ENCODE results near the gene CUL2.

Gene CUL2

DNA sequence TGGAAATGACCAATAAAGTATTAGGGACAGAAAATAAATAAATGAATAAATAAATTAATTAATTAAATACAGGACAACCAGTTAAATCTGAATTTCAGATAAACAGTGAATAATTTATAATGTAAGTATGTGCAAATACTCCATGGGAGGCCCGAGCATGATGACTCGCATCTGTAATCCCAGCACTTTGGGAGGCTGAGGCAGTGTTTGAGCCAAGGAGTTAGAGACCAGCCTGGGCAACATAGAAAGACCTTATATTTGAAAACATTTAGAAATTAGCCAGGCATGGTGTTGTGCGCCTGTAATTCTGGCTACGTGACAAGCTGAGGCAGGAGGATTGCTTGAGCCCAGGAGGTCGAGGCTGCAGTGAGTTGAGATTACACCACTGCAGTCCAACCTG lies 123.7 kb downstream of the CUL2 start:
- Histone ChIP-seq H3K4me1 (ENCODE audit: control insufficient read depth, insufficient read depth, low read length) (no peaks in the 10 kb centered on the region), H3K9ac (ENCODE audit: low read depth, low read length) (no peak overlapping the region), H3K27me3 (ENCODE audit: control insufficient read depth, insufficient read depth, low read length) (no peaks in the 10 kb centered on the region), H3K9me3 (ENCODE audit: control insufficient read depth, insufficient read depth, low read length) (no peaks in the 10 kb centered on the region), H3K27ac (ENCODE audit: low read depth, low read length) (no peak overlapping the region), H3K4me3 (ENCODE audit: low read depth, low read length) (no peak overlapping the region), H3K36me3 (ENCODE audit: control insufficient read depth, insufficient read depth, low read length) (no peaks in the 10 kb centered on the region)

DNA sequence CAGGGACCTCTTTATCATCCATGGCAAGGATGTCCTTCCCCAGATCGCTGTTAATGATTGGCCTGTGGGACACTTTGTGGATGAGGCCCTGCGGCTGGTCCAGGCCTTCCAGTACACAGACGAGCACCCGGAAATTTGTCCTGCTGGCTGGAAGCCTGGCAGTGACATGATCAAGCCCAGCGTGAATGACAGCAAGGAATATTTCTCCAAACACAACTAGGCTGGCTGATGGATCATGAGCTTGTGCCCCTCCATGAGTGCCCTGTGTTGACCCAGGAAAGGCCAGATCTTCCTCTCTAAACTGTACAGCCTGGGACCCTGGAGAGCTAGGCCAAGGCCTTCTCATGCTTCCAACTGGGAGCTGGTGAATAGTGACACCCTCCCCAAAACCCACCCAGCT lies 124.1 kb downstream of the CUL2 start:
- no peaks in the 10 kb centered on the region for H3K4me1 ChIP-seq (ENCODE audit: control insufficient read depth, insufficient read depth, low read length)
- no peaks in the 10 kb centered on the region for H3K36me3 ChIP-seq (ENCODE audit: control insufficient read depth, insufficient read depth, low read length)
- no peaks in the 10 kb centered on the region for H3K9me3 ChIP-seq (ENCODE audit: control insufficient read depth, insufficient read depth, low read length)
- no peak overlapping the region for H3K9ac ChIP-seq (ENCODE audit: low read depth, low read length)
- H3K27me3 ChIP-seq (ENCODE audit: control insufficient read depth, insufficient read depth, low read length), result no peaks in the 10 kb centered on the region
- no peak overlapping the region for H3K4me3 ChIP-seq (ENCODE audit: low read depth, low read length)
- no peak overlapping the region for H3K27ac ChIP-seq (ENCODE audit: low read depth, low read length)

DNA sequence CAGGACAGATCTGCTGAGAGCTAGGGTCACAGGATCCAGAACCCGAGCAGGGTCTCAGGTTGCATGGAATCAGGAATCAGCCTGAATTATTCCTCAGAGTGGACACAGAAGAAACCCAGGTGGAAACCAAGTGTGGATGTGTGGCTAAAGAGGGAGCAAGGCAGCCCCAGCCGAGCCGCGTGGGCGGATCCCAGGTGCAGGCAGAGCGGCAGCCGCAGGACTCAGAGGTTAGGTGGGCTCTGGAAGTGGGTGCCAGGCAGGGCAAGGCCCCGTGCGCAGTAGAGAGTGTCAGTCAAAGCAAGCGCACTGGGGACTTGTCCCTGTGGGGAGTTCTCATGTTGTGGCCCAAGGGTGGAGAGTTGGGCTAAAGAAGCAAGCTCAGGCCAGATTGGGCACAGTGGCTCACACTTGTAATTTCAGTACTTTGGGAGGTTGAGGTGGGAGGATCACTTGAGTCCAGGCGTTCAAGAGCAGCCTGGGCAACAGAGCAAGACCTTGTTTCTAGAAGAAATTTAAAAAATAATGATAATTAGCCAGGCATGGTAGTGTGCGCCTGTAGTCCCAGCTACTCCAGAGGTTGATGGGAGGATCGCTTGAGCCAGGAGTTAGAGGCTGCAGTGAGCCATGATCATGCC lies 125.9 kb downstream of the CUL2 start:
- Histone ChIP-seq H3K36me3 (ENCODE audit: control insufficient read depth, insufficient read depth, low read length) (no peaks in the 10 kb centered on the region), H3K4me1 (ENCODE audit: control insufficient read depth, insufficient read depth, low read length) (no peaks in the 10 kb centered on the region), H3K4me3 (ENCODE audit: low read depth, low read length) (no peak overlapping the region), H3K9ac (ENCODE audit: low read depth, low read length) (no peak overlapping the region), H3K9me3 (ENCODE audit: control insufficient read depth, insufficient read depth, low read length) (no peaks in the 10 kb centered on the region), H3K27ac (ENCODE audit: low read depth, low read length) (no peak overlapping the region), H3K27me3 (ENCODE audit: control insufficient read depth, insufficient read depth, low read length) (no peaks in the 10 kb centered on the region)

DNA sequence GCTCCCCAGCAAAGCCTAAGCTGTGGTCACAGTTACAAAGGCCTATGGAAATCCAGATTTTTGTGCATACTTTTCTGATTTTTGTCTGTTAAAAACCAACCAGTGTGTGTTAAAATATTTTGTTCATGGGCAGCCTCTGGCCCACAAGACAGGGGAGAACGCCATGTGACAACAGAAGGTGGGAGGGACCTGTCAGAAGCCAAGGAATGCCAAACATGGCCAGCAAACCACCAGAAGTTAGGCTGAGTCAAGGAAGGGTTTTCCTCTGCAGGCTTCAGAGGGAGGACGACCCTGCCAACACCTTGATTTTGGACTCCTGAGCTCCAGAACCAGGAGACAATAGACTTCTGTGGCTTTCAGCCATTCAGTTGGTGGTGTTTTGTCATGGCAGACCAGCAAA lies 127.3 kb downstream of the CUL2 start:
- H3K4me3 ChIP-seq (ENCODE audit: low read depth, low read length), result no peak overlapping the region
- no peaks in the 10 kb centered on the region for H3K27me3 ChIP-seq (ENCODE audit: control insufficient read depth, insufficient read depth, low read length)
- H3K27ac ChIP-seq (ENCODE audit: low read depth, low read length), result no peak overlapping the region
- no peak overlapping the region for H3K9ac ChIP-seq (ENCODE audit: low read depth, low read length)
- no peaks in the 10 kb centered on the region for H3K36me3 ChIP-seq (ENCODE audit: control insufficient read depth, insufficient read depth, low read length)
- H3K4me1 ChIP-seq (ENCODE audit: control insufficient read depth, insufficient read depth, low read length), result no peaks in the 10 kb centered on the region
- H3K9me3 ChIP-seq (ENCODE audit: control insufficient read depth, insufficient read depth, low read length), result no peaks in the 10 kb centered on the region

DNA sequence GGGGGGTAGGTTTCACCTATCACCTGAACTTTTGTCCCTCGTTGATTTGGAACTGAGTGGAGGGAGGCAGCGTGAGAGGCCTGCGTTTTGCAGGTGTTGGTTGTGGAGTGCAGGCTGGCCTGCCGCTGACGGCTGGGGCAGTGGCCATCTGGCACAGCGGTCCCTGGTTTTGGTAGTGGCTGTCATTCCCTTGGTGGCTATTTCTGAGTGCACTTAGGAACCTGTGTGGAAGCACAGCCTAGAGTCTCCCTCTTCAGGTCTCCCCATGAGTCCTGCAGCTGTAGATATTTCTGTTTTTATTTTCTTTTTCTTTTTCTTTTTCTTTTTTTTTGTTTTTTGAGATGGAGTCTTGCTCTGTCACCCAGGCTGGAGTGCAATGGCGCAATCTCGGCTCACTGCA lies 129.2 kb downstream of the CUL2 start:
- no peaks in the 10 kb centered on the region for H3K27me3 ChIP-seq (ENCODE audit: control insufficient read depth, insufficient read depth, low read length)
- no peak overlapping the region for H3K9ac ChIP-seq (ENCODE audit: low read depth, low read length)
- no peaks in the 10 kb centered on the region for H3K36me3 ChIP-seq (ENCODE audit: control insufficient read depth, insufficient read depth, low read length)
- H3K27ac ChIP-seq (ENCODE audit: low read depth, low read length), result no peak overlapping the region
- H3K4me1 ChIP-seq (ENCODE audit: control insufficient read depth, insufficient read depth, low read length), result no peaks in the 10 kb centered on the region
- H3K9me3 ChIP-seq (ENCODE audit: control insufficient read depth, insufficient read depth, low read length), result no peaks in the 10 kb centered on the region
- no peak overlapping the region for H3K4me3 ChIP-seq (ENCODE audit: low read depth, low read length)

DNA sequence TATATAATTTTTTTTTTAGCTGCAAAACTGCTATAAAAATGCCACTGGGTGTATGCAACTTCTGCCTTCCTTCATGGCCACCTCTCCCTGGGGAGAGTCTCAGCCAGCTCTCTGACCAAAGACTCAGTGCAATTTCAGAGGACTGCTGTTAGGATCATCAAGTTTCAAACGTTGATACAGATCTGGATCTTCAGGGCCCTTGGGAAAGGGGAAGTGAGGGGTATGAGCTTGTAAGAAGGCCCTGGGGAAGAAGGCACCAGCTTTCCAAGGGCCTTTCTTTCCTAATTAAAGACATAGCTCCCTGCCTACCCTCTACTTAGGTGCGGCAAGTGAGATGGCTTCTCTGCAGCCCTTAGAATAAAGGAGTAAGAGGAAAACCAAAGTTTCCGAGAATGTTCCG lies 130.4 kb downstream of the CUL2 start:
- Histone ChIP-seq H3K27ac (ENCODE audit: low read depth, low read length) (no peak overlapping the region), H3K4me3 (ENCODE audit: low read depth, low read length) (no peak overlapping the region), H3K4me1 (ENCODE audit: control insufficient read depth, insufficient read depth, low read length) (no peaks in the 10 kb centered on the region), H3K27me3 (ENCODE audit: control insufficient read depth, insufficient read depth, low read length) (no peaks in the 10 kb centered on the region), H3K36me3 (ENCODE audit: control insufficient read depth, insufficient read depth, low read length) (no peaks in the 10 kb centered on the region), H3K9ac (ENCODE audit: low read depth, low read length) (no peak overlapping the region), H3K9me3 (ENCODE audit: control insufficient read depth, insufficient read depth, low read length) (no peaks in the 10 kb centered on the region)

DNA sequence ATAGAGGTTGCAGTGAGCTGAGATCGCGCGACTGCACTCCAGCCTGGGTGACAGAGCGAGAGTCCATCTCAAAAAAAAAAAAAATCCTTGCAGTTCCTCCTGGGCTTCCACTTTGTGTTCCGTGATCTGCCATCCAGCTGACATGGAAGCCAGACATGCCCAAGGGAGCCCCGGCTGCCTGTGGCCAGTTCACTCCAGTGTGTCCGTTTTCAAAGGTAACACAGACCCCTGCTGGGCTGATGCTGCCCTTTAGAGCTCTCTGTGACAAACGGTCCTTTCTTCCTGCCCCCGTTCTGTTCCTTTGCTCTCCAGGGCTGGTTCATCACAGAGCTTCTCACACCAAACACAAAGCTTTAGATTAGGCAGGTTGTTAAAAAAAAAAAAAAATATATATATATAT lies 130.8 kb downstream of the CUL2 start:
- Histone ChIP-seq H3K9me3 (ENCODE audit: control insufficient read depth, insufficient read depth, low read length) (no peaks in the 10 kb centered on the region), H3K4me1 (ENCODE audit: control insufficient read depth, insufficient read depth, low read length) (no peaks in the 10 kb centered on the region), H3K36me3 (ENCODE audit: control insufficient read depth, insufficient read depth, low read length) (no peaks in the 10 kb centered on the region), H3K27me3 (ENCODE audit: control insufficient read depth, insufficient read depth, low read length) (no peaks in the 10 kb centered on the region), H3K27ac (ENCODE audit: low read depth, low read length) (no peak overlapping the region), H3K4me3 (ENCODE audit: low read depth, low read length) (no peak overlapping the region), H3K9ac (ENCODE audit: low read depth, low read length) (no peak overlapping the region)
